Measurements from ENCODE around the gene DISC1.

- TF ChIP-seq CTCF (IDR thresholded peaks at IDR 0.05 in 2 of 3, conservative IDR thresholded peaks at IDR 0.05 in 1 of 3; ENCODE audit: borderline replicate concordance in 1 of 3, insufficient read depth in 1 of 3, low read depth in 2 of 3, low read length in 2 of 3) (no peak), POLR2A (IDR thresholded peaks at IDR 0.05; ENCODE audit: borderline replicate concordance, extremely low read depth, insufficient read depth, insufficient read length) (no peak), EZH2 (IDR thresholded peaks at IDR 0.05) (no peak), JUND (IDR thresholded peaks at IDR 0.05) (no peak), POLR2AphosphoS5 (IDR thresholded peaks at IDR 0.05; ENCODE audit: low read depth, low read length) (no peak), YY1 (IDR thresholded peaks at IDR 0.05; ENCODE audit: extremely low read depth, insufficient replicate concordance, low read depth, low read length) (no peak), RAD21 (IDR thresholded peaks at IDR 0.05; ENCODE audit: low read depth) (no peak), ZFX (IDR thresholded peaks at IDR 0.05) (no peak), REST (IDR thresholded peaks at IDR 0.05; ENCODE audit: low read depth) (no peak), FOSL1 (IDR thresholded peaks at IDR 0.05; ENCODE audit: low read depth) (no peak)
These were observed 402.7 kb downstream of the DISC1 start for GRCh38 chr1:232029315-232029714.
